COLO668 (cell line): ENCODE data around the gene PDK3.

Experiments used
- DNase-seq: peaks from one replicate; lab custom pipeline; 2025; ENCODE audit not compliant: unreplicated experiment; lab: John Stamatoyannopoulos, UW

PDK3 gene

GRCh38 chrX:24547961-24548360 lies 82.9 kb downstream of the PDK3 start:
- no peak for DNase-seq

- no peak for DNase-seq
Observed at GRCh38 chrX:24550166-24550565, 85.1 kb downstream of the PDK3 start.

GRCh38 chrX:24553011-24553410 lies 87.9 kb downstream of the PDK3 start:
- DNase-seq: no peak

GRCh38 chrX:24561121-24561520 lies 96.0 kb downstream of the PDK3 start:
- peak; percentile 2 for DNase-seq

- no peak for DNase-seq
Observed at GRCh38 chrX:24563291-24564010, 98.4 kb downstream of the PDK3 start.

GRCh38 chrX:24566240-24566639 lies 101.2 kb downstream of the PDK3 start:
- DNase-seq: no peak

- DNase-seq: no peak
Observed at GRCh38 chrX:24567169-24567568, 102.1 kb downstream of the PDK3 start.

- DNase-seq: no peak
Observed at GRCh38 chrX:24574743-24575142, 109.7 kb downstream of the PDK3 start.

GRCh38 chrX:24575496-24575895 lies 110.4 kb downstream of the PDK3 start:
- DNase-seq: no peak

GRCh38 chrX:24577091-24577490 lies 112.0 kb downstream of the PDK3 start:
- DNase-seq: no peak
